ENCODE measurements around the gene GFPT1. TPM values are rescaled to one million over a fixed set of nuclear protein-coding genes. Genes with fewer than 3 reads are reported as not detected.

GFPT1 gene
- total RNA-seq, 1 donor from 2014 or later, result 56.6 TPM

DNA sequence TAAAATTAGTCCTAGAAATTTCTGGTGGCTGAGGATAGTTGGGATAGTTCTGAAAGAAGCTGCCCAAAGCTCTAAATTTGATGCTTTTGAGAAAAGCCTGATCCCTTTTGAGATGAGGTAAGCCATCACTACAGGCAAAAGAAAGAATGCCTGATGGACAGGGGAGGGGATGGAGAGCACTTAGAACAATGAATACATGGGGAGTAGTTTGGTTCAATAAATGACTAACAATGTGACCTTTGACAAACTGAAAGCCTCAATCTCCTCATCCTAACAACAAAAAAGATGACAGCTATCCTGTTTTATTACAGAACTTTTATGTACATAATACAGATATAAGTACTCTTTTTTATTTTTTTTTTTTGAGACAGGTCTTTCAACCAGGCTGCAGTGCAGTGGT lies 42.7 kb downstream of the GFPT1 start:
- Mint-ChIP-seq H3K27ac (peak overlapping the region; percentile 79), H3K4me1 (ENCODE audit: low read depth) (peaks cover 22% of the 10 kb centered on the region), H3K4me3 (ENCODE audit: low read depth) (no peak overlapping the region), H3K36me3 (ENCODE audit: low read depth) (peaks cover 78% of the 10 kb centered on the region), H3K27me3 (ENCODE audit: low read depth) (no peaks in the 10 kb centered on the region), H3K9me3 (no peaks in the 10 kb centered on the region)
- no peak for DNase-seq (ENCODE audit: low spot score)
- intact Hi-C loops (cut with micrococcal nuclease), result no loop called here

DNA sequence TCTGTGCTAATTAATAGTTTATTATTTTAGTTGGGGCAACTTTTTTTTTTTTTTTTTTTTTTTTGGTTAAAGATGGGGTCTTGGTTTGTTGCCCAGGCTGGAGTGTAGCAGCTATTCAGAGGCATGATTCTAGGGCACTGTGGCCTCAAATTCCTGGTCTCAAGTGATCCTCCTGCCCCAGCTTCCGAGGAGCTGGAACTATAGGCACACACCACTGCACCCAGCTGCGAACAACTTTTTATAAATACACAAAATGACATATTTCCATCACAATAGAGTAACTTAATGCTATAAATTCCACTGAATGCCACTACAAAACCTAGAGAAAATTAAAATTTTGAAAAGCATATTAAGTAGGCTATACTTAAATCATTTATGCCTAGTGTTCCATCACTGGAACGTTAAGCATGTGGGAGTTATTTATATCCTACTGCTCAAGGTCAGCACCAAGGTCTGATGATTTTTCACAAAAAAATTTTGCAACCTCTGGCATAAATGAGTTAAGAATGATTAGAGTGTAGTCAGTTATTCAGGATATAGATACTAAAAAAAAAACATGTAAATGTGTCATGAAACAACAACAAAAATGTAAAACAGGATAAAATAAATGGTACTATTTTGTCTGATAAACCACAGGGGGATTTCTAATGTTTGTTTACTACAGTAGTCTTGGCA lies 46.8 kb downstream of the GFPT1 start:
- intact Hi-C loops (cut with micrococcal nuclease), result no loop called here
- H3K4me3 Mint-ChIP-seq (ENCODE audit: low read depth), result no peak overlapping the region

GRCh38 chr2:69335311-69335710 lies 51.7 kb downstream of the GFPT1 start:
- no peak overlapping the region for H3K27ac Mint-ChIP-seq
- no peaks in the 10 kb centered on the region for H3K4me1 Mint-ChIP-seq (ENCODE audit: low read depth)
- peaks cover 73% of the 10 kb centered on the region for H3K36me3 Mint-ChIP-seq (ENCODE audit: low read depth)
- no peak overlapping the region for H3K4me3 Mint-ChIP-seq (ENCODE audit: low read depth)
- intact Hi-C loops (cut with micrococcal nuclease), result no loop called here
- H3K9me3 Mint-ChIP-seq, result no peaks in the 10 kb centered on the region
- DNase-seq (ENCODE audit: low spot score), result no peak
- H3K27me3 Mint-ChIP-seq (ENCODE audit: low read depth), result no peaks in the 10 kb centered on the region

More for the DNA sequence above, 46.8 kb downstream of the GFPT1 start:
- H3K9me3 Mint-ChIP-seq, result no peaks in the 10 kb centered on the region
- H3K27ac Mint-ChIP-seq, result no peak overlapping the region
- peaks cover 14% of the 10 kb centered on the region for H3K4me1 Mint-ChIP-seq (ENCODE audit: low read depth)
- DNase-seq (ENCODE audit: low spot score), result no peak
- H3K36me3 Mint-ChIP-seq (ENCODE audit: low read depth), result peaks cover 82% of the 10 kb centered on the region
- no peaks in the 10 kb centered on the region for H3K27me3 Mint-ChIP-seq (ENCODE audit: low read depth)

DNA sequence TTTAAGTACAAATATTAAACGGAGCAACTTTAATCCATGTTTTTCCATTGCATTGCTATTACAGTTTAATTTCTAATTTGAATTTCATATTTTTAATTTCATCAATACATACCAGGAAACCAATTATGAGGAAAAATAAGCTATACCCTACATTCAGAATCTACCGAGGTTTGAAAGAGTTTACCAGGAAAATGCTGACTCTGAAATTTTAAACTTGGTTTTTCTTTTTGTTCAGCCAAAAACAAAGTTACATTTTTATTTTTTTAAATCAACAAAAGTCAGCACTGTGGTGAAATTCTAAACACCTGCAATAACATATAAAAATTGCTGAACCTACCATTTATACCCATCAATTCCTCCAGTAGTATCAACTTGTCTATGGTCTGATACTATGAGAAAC lies 53.7 kb downstream of the GFPT1 start:
- no peaks in the 10 kb centered on the region for H3K4me1 Mint-ChIP-seq (ENCODE audit: low read depth)
- H3K9me3 Mint-ChIP-seq, result no peaks in the 10 kb centered on the region
- H3K36me3 Mint-ChIP-seq (ENCODE audit: low read depth), result peaks cover 70% of the 10 kb centered on the region
- H3K27ac Mint-ChIP-seq, result no peak overlapping the region
- no peaks in the 10 kb centered on the region for H3K27me3 Mint-ChIP-seq (ENCODE audit: low read depth)
- intact Hi-C loops (cut with micrococcal nuclease), result no loop called here
- no peak overlapping the region for H3K4me3 Mint-ChIP-seq (ENCODE audit: low read depth)
- DNase-seq (ENCODE audit: low spot score), result no peak

- no peak for DNase-seq (ENCODE audit: low spot score)
- Mint-ChIP-seq H3K27me3 (ENCODE audit: low read depth) (no peaks in the 10 kb centered on the region), H3K4me1 (ENCODE audit: low read depth) (no peaks in the 10 kb centered on the region), H3K9me3 (no peaks in the 10 kb centered on the region), H3K36me3 (ENCODE audit: low read depth) (peaks cover 68% of the 10 kb centered on the region), H3K4me3 (ENCODE audit: low read depth) (no peak overlapping the region), H3K27ac (no peak overlapping the region)
- intact Hi-C loops (cut with micrococcal nuclease), result no loop called here
Measured at GRCh38 chr2:69330781-69331180, 56.2 kb downstream of the GFPT1 start.

DNA sequence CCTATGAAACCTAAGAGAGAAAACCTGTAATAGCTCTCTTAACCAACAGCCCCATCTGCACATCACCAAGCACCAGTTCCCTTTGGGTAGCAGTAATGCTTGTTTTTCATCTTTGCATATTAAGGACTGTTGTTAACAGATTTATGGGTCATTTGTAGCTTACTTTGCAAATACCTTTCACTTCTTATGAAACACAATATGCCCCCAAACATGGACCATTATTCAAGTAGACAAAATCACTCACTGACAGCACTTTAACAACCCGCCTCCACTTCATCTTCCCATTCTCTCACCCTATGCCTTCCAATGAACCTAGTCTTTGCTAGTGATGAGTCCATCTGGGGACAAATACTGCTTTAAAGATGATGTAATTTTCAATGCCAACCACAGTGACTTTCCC lies 64.4 kb downstream of the GFPT1 start:
- Mint-ChIP-seq H3K27me3 (ENCODE audit: low read depth) (no peaks in the 10 kb centered on the region), H3K4me3 (ENCODE audit: low read depth) (no peak overlapping the region), H3K36me3 (ENCODE audit: low read depth) (peaks cover 81% of the 10 kb centered on the region), H3K4me1 (ENCODE audit: low read depth) (no peaks in the 10 kb centered on the region), H3K27ac (no peak overlapping the region), H3K9me3 (peaks cover 1% of the 10 kb centered on the region)
- intact Hi-C loops (cut with micrococcal nuclease), result no loop called here
- DNase-seq (ENCODE audit: low spot score), result no peak

DNA sequence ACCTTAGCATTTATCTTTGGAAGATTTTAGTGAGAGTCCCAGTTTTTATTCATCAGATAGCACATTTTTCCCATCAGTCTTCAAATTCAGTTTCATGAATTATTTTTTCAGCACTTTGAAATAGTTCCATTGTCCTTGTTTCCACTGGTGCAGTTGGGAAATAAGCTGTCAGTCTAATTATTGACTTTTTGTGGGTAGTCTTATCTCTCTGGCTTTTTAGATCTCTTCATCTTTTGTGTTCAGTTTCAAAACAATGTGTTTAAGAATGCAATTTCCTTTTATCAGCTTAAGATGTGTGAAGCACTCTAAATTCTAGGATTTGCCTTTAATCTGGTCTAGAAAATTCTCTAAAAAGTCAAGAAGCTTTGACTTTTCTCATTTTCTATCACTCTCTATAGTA lies 70.5 kb downstream of the GFPT1 start:
- Mint-ChIP-seq H3K9me3 (peaks cover 21% of the 10 kb centered on the region), H3K4me3 (ENCODE audit: low read depth) (no peak overlapping the region), H3K4me1 (ENCODE audit: low read depth) (peaks cover 4% of the 10 kb centered on the region), H3K27ac (no peak overlapping the region), H3K36me3 (ENCODE audit: low read depth) (peaks cover 60% of the 10 kb centered on the region), H3K27me3 (ENCODE audit: low read depth) (no peaks in the 10 kb centered on the region)
- intact Hi-C loops (cut with micrococcal nuclease), result no loop called here
- DNase-seq (ENCODE audit: low spot score), result no peak

- DNase-seq (ENCODE audit: low spot score), result no peak
Measured at GRCh38 chr2:69315160-69315761, 71.8 kb downstream of the GFPT1 start.

GRCh38 chr2:69311024-69311416 lies 76.0 kb downstream of the GFPT1 start:
- Mint-ChIP-seq H3K4me1 (ENCODE audit: low read depth) (peaks cover 7% of the 10 kb centered on the region), H3K27me3 (ENCODE audit: low read depth) (peaks cover 10% of the 10 kb centered on the region), H3K4me3 (ENCODE audit: low read depth) (no peak overlapping the region), H3K27ac (no peak overlapping the region), H3K9me3 (peaks cover 6% of the 10 kb centered on the region), H3K36me3 (ENCODE audit: low read depth) (peaks cover 14% of the 10 kb centered on the region)
- no peak for DNase-seq (ENCODE audit: low spot score)
- intact Hi-C loops (cut with micrococcal nuclease), result no loop called here

More at GRCh38 chr2:69315160-69315761, 71.8 kb downstream of the GFPT1 start:
- no peak overlapping the region for H3K27ac Mint-ChIP-seq
- peaks cover 4% of the 10 kb centered on the region for H3K4me1 Mint-ChIP-seq (ENCODE audit: low read depth)
- peaks cover 51% of the 10 kb centered on the region for H3K36me3 Mint-ChIP-seq (ENCODE audit: low read depth)
- no peaks in the 10 kb centered on the region for H3K27me3 Mint-ChIP-seq (ENCODE audit: low read depth)
- intact Hi-C loops (cut with micrococcal nuclease), result no loop called here
- no peak overlapping the region for H3K4me3 Mint-ChIP-seq (ENCODE audit: low read depth)
- H3K9me3 Mint-ChIP-seq, result peaks cover 21% of the 10 kb centered on the region

- peaks cover 7% of the 10 kb centered on the region for H3K4me1 Mint-ChIP-seq (ENCODE audit: low read depth)
- intact Hi-C loops (cut with micrococcal nuclease), result no loop called here
- H3K4me3 Mint-ChIP-seq (ENCODE audit: low read depth), result no peak overlapping the region
- no peak for DNase-seq (ENCODE audit: low spot score)
- H3K27me3 Mint-ChIP-seq (ENCODE audit: low read depth), result peaks cover 14% of the 10 kb centered on the region
- peaks cover 8% of the 10 kb centered on the region for H3K36me3 Mint-ChIP-seq (ENCODE audit: low read depth)
- H3K9me3 Mint-ChIP-seq, result peaks cover 4% of the 10 kb centered on the region
- no peak overlapping the region for H3K27ac Mint-ChIP-seq
Measured at GRCh38 chr2:69310111-69311023, 76.7 kb downstream of the GFPT1 start.

DNA sequence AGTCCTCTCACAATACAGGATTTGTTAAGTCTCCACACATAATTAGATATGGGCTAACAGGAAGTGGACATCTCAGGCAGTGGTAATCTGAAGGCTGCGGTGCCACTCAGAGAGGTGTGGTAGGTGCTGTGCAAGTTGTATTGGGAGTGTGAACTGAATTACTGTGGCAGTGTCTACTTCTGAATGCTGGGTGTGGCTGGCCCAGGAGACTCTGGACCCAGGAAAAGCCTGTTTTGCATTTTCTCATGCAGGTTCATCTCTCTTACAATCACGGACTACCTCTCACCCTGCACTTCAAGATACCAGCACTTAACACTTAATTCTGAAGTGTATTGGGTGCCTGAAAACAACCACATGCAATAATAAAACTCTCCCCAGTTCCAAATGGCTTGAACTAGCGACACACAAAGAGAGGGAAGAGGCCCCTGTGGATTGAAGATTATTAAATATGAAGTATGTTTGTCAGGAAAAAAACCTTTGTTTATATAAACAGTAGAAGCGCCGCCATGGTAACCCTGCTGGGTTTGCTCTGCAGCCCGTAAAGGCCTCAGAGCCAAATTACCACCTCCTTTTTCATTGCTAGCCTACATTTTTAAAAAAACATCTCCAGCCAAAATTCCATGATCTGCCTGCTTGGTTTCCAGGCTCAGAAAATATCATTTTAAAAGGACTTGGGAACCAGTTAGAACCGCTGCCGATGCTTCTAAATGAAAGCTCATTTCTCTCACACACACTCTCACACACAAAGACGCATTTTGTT lies 77.5 kb downstream of the GFPT1 start:
- intact Hi-C loops (cut with micrococcal nuclease), result loop anchor here (5.0 kb wide), 1 partner anchor 297 kb away; the partner anchor contains the start of gene ANTXR1
- peaks cover 8% of the 10 kb centered on the region for H3K36me3 Mint-ChIP-seq (ENCODE audit: low read depth)
- H3K9me3 Mint-ChIP-seq, result peaks cover 4% of the 10 kb centered on the region
- peaks cover 17% of the 10 kb centered on the region for H3K27me3 Mint-ChIP-seq (ENCODE audit: low read depth)
- peaks cover 7% of the 10 kb centered on the region for H3K4me1 Mint-ChIP-seq (ENCODE audit: low read depth)
- no peak for DNase-seq (ENCODE audit: low spot score)
- no peak overlapping the region for H3K27ac Mint-ChIP-seq
- H3K4me3 Mint-ChIP-seq (ENCODE audit: low read depth), result no peak overlapping the region

- H3K27ac Mint-ChIP-seq, result no peak overlapping the region
- H3K4me3 Mint-ChIP-seq (ENCODE audit: low read depth), result no peak overlapping the region
- H3K9me3 Mint-ChIP-seq, result peaks cover 4% of the 10 kb centered on the region
- DNase-seq (ENCODE audit: low spot score), result no peak
- peaks cover 7% of the 10 kb centered on the region for H3K4me1 Mint-ChIP-seq (ENCODE audit: low read depth)
- peaks cover 6% of the 10 kb centered on the region for H3K36me3 Mint-ChIP-seq (ENCODE audit: low read depth)
- H3K27me3 Mint-ChIP-seq (ENCODE audit: low read depth), result peaks cover 25% of the 10 kb centered on the region
- intact Hi-C loops (cut with micrococcal nuclease), result loop anchor here (5.0 kb wide), 1 partner anchor 296 kb away; the partner anchor contains the start of gene ANTXR1
Measured at GRCh38 chr2:69308338-69308737, 78.7 kb downstream of the GFPT1 start.
